ENCODE data around the gene LOXHD1.
A peak's percentile ranks its signal among the peaks of the same experiment; 100 is the strongest.

The LOXHD1 gene

DNA sequence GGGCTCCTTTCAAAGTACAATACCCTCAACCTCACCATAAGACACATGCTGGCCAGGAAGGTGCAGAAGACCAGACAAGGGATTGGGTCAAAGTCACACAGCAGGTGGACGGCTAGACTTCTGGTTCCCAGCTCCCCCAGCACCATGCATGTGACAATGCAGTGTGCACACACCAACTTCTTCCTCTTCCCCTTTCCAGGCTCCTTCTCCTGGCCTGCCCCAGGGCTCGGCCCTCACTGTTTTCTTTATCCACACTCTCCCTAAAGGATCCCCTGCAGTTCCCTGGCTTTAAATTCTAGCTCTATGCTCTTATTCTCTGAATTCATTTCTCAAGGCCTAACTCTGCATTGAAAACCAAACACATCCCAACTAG lies 82.3 kb downstream of the LOXHD1 start:
- no peak for DNase-seq (ENCODE audit: low read depth in 2 of 2)

DNA sequence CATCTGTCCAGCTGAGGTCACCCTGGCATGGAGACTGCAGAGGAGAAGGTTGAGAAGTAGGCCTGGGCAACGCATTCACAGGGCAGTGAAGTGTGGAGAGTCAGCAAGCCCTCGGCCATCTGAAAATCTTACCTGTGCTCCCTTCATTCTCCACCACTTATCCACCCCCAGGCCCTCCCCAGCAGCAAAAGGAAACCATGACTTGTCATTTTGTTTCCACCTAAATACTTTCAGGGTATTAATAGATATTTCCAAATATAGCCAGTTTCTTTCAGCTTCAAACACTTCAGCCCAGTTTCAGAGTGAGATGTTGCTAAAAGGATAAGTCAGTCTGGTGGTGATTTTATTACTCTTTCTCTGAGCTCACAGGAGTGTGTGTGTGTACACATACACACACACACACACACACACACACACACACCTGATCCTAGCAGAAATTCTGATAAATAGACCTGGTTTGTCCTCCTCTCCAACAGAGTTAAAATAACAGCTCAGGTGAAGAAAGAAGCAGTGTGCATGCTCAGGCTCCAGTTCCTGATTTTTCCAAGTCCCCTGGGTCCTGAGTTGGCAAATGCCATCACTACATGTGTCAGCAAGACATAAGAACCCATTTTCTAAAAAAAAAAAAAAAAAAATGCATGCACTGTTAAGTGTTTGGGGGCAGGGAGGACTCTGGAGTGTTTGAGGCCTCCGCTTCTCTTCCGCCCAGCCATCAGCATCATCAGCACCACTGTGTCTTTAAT lies 82.8 kb downstream of the LOXHD1 start:
- DNase-seq (ENCODE audit: low read depth in 2 of 2), result no peak

DNA sequence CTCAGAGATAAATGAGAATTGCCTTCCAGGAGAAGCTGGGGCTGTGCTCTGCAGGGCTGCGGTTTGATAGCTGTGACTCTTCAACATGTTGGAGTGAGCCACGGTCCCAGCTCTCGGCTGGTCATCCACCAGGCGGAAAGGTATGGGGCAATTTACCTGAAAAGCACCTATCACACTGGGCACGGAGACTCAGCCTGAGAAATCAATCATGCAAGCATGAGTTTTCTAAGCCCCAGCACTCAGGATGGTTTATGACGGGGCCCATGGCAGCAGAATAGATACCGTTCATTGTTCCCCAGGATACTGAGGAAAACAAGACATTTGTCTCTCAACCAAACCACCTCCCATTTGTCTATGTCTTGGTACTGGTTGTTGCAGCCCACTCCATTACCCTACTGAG lies 83.9 kb downstream of the LOXHD1 start:
- DNase-seq (ENCODE audit: low read depth in 2 of 2), result no peak

DNA sequence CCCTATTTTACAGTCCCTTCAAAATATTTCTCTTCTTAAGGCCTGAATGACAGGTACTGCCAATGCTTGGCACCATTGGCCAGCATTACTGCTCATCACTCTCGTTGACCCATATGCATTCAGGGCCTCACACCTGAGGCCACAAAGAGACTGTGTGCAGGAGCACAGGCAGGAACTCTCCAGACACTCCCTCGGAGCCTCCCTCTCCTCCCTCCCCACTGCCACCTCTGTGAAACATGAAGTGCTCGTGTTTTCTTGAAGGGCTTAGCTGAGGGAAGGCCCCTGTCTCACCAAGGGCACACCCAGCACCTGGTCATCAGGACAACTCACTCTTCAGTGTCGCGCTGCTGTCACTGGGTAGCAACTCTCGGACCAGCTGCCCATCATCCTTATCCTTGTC lies 85.3 kb downstream of the LOXHD1 start:
- DNase-seq (ENCODE audit: low read depth in 2 of 2), result no peak

DNA sequence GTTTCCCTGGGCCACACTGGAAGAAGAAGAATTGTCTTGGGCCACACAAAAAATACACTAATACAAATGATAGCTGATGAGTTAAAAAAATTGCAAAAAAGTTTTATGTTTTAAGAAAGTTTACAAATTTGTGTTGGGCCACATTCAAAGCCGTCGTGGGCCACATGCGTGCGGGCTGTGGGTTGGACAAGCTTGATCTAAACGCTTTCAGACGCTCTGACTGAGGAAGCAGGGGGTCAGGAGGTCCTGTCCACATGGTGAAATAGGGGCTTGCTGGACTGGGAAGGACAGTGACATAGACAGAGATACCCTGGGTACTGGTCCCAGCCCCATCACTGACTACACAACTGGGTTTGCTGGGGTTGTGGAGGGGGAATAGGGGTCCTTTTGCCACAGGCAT lies 86.4 kb downstream of the LOXHD1 start:
- no peak for DNase-seq (ENCODE audit: low read depth in 2 of 2)

DNA sequence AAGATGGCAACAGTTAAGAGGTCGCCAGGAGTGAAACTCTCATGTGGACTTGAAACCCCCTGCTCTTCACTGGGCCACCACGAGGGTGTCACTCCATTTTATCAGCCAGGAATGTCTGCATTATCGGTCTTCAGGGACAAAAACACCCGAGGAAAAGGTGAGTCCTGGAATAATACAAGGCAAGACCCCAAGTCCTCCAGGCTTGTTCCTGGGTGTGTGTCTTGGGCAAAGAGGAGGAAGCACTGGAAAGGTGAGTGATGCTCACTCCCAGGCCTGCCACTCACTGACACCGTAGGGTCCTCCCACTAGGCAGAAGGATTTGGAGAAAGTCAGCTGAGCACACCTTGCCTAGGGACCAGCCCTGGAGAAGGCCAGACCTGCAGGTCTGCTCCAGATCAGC lies 86.9 kb downstream of the LOXHD1 start:
- no peak for DNase-seq (ENCODE audit: low read depth in 2 of 2)

DNA sequence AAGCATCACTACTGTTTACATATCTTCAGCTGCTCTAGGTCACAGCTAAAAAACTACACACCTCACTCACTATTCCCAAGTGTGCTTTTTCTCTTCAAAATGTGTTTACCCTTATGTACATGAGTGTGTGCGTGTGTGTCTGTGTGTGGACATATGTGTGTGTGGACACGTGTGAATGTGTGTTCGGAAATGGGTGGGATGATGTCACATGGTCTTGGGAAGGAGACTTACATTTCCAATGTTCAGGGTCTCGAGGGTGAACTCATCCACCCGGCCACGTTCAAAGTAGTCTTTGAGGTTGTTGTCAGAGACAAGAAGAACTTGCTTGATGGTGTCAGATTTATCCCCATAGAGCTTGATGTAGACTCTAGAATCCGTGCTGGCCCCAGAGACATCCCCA lies 87.8 kb downstream of the LOXHD1 start:
- DNase-seq (ENCODE audit: low read depth in 2 of 2), result no peak

DNA sequence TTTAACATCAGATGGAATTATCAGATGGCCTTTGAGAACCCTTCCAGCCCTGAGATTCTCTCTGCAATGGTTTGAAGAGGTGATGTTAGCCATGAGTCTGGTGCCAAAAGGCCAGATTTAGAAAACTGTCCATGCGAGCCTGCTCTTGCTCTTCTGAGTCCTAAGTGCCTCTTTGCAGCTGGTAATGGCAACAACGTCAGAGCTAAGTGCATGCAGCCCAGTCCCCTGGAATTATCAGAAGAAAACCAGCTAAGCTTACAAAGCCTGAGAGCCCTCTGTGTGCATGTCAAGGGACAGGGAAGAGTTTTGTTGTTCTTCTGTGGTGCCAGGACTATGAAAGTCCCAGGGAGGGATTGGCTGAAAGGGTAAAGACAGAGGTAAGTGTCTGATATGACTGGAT lies 89.8 kb downstream of the LOXHD1 start:
- no peak for DNase-seq (ENCODE audit: low read depth in 2 of 2)

DNA sequence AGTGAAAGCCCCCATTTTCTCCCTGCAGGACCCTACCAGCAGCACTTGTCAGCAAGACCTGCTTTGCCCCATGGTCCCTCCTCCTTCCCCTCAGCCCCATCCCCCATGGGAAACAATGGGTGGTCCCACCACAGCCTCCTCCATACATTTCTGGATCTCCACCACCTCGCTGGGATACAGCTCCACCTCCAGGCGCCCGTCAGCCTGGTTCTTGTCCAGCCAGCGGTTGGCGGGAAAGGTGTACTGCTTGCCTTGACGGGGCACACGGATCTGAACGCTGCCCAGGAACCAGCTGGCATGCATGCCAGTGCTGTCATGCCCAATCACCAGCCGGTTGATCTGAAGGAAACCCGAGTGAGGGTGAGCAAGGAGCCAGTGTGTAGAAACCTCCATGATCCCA lies 90.9 kb downstream of the LOXHD1 start:
- DNase-seq (ENCODE audit: low read depth in 2 of 2), result no peak

DNA sequence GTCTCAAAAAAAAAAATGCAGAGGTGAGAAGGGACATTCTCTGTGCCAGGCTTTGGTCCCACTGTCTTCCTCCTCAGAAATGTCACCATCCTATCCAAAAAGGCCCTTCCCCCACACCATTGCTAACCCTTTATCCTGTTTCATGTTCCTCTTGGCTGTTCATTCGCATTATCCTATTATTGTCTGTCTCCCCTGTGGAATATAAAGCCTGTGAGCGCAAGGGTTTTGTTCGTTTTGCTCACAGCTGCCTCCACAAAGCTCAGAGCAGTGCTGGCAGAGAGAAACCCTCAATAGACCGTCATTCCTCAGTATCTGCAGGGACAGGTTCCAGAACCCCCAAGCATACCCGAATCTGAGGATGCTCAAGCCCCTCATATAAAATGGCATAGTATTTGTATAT lies 91.8 kb downstream of the LOXHD1 start:
- no peak for DNase-seq (ENCODE audit: low read depth in 2 of 2)

DNA sequence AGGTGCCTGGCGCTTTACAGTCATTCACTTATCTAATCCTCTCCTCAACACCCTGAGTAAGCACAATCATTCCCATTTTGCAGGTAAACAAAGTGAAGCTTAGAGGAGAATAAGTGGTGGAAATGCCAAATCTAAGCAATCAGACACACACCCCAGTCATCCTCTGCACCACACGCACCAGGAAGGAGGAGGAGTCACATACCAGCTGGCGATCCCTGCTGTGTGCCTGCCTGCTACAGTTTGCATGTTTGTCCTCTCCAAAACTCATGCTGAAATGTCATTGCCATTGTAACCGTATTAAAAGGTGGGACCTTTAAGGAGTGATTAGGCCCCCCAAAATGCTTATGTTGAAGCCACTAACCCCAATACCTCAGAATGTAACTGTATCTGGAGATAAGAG lies 93.7 kb downstream of the LOXHD1 start:
- no peak for DNase-seq (ENCODE audit: low read depth in 2 of 2)

DNA sequence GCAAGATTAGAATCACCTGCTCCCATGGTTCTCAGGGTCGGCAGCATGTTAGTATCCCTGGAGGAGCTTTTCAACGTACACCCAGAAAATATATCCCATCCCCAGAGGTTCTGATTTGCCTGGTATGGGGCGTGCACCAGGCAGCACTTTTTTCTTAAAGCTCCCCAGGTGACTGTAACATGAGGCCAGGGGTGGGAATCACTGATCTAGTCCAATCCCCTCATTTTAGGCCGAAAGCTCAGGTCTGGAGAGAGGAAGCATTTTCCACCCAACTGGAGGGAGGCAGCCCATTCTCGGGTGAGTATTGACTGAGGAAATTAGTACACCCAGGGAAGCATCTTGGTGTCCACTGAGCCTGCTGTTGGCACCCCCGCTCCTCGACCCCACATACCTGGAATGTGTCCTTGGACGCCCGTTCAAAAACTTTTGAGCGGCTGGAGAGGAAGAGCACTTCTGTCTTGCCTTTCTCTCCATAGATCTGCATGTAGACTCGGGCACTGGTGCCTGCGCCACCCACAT lies 94.3 kb downstream of the LOXHD1 start:
- DNase-seq (ENCODE audit: low read depth in 2 of 2), result no peak

DNA sequence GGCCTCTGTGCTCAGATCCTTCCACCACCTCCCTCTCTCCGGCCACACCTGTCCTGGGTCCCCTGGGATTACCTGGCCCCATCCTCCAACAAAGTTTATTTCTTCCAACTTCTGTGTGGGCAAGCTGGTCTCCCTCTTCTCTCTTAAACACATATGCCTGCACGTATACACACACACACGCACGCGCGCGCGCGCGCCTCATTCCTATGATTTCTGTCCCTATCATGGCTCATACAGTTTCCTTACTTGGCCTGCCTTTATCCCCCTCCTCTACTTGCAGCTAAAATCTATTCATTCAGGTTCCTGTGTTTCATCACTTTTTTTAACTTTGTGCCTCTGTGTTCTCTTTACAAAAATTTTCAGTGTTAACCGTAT lies 96.4 kb downstream of the LOXHD1 start:
- DNase-seq (ENCODE audit: low read depth in 2 of 2), result no peak

DNA sequence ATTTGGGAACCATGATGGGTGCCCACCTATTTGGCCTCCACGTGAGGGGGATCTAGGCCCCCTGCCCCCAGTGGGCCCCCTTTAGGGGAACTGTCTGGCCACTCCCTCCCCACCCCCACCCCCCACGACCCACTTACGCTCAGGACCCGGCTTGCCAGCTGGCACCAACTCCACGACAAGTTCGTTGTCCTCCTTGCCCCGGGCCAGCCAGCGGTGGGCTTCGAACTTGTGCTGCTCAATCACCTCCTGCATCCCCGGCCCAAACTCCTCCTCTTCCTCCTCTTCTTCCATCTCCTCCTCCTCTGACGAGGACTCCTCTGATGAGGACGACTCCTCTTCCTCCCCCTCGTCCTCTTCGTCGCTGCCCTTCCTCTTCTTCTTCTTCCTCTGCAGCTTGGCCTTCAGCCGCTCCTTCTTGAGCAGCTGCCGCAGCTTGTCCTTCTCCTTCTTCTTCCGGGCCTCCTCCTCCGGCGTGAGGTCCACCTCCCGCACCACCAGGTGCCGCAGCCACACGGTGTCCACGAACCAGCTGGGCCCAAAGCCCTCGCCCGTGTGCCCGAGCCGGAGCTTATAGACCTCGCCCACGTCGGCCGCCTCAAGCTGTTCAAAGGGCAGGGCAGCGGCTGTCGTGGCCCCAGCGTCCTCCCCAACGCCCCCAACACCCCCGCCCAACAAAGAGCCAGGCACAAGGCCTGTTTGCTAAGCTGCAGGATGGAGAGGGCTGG lies 96.9 kb downstream of the LOXHD1 start:
- DNase-seq (ENCODE audit: low read depth in 2 of 2), result no peak

DNA sequence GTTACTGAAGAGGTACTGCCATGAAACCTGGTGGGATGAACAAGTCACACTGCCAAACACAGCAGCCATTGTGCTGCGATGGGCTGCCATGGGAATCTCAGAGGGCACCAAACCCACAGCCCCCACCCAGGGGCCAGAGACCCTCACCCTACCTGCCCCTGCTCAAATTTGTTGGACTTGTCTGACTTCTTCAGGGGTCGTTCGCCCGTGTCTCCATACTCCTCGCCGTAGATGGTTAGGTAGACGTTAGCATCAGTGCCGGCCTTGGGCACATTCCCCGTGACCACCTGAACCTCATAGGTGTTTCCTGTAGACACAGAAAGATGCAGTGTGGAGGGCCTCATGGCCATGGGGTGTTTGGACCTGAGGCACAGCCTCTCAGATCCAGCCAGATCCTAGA lies 97.7 kb downstream of the LOXHD1 start:
- DNase-seq (ENCODE audit: low read depth in 2 of 2), result no peak

DNA sequence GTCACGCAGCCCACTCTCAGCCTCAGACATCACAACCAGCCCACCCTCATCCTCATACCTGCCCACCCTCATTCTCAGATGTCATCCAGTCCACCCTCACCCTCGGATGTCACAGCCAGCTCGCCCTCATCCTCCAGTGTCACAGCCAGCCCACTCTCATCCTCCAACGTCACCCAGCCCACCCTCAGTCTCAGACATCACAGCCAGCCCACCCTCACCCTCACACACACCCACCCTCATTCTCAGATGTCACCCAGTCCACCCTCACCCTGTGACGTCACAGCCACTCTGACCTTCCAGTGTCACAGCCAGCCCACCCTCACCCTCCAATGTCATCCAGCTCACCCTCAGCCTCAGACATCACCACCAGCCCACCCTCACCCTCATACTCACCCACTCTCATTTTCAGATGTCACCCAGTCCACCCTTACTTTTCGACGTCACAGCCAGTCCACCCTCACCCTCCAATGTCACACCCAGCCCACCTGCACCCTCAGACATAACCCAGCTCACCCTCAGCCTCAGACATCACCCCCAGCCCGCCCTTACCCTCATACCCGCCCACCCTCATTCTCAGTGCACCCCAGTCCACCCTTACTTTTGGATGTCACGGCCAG lies 100.3 kb downstream of the LOXHD1 start:
- no peak for DNase-seq (ENCODE audit: low read depth in 2 of 2)

DNA sequence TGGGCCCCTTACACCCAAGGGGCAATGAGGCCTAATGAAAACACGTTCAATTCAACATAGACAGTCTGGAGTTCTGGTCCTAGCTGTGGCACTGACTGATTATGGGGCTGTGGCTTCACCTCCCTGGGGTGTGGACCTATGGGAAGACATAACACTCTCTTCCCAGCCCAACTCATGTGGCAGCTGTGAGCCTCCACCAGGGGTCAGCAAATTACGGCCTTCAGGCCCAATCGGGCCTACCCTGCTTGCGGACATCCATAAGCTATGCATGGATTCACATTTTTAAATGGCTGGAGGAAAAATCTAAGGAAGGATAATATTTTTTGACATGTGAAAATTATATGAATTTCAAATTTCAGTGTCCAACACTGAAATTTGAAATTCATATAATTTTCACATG lies 101.3 kb downstream of the LOXHD1 start:
- DNase-seq (ENCODE audit: low read depth in 2 of 2), result peak in 1 of 2 donors; percentile 1

DNA sequence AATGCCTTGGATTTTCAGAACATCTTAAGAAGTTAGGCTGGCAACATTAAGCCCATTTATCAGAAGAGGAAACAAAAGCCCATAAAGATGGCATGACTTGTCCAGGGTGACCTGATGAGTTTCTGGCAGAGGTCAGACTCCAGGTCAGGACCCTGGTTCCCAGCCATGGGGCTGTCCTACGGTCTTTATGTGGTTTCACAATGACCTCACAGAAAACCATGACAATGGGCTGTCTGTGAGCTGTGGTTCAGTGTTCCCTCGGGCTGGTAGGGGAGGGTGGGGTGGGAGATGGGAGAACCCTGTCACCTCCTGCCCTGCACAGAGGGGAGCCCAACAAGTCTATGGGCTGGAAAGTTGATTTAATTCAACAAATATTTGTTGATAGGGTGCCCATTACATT lies 101.8 kb downstream of the LOXHD1 start:
- no peak for DNase-seq (ENCODE audit: low read depth in 2 of 2)

DNA sequence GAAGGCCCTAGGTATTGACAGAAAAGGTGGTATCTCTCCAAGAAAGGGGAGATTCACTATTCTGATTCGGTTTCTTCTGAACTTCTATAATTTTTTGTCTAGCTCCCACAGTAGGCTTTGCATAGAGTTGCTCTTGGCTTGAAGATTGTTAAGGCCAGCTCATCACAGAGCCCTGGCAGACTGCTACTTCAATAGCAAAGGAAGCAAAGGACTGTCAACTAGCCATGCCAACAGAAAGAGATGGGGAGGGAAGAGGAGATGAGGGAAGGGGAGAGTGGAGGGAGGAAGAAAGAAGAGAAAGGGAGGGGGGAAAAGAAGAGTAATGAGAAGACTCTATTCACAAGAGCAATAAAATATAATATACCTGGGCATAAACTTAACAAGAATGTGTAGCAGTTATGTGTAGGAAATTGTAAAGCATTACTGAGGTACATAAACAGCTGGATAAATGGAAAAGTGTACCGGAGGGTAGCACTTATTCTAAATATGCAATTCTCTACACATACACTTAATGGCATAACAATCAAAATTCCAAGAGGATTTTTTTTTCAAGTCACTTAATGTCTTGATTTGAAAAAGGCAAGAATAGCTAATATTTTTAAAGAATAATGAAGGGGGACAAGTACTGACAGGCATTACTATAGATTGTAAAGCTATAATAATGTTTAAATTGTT lies 102.5 kb downstream of the LOXHD1 start:
- DNase-seq (ENCODE audit: low read depth in 2 of 2), result no peak

DNA sequence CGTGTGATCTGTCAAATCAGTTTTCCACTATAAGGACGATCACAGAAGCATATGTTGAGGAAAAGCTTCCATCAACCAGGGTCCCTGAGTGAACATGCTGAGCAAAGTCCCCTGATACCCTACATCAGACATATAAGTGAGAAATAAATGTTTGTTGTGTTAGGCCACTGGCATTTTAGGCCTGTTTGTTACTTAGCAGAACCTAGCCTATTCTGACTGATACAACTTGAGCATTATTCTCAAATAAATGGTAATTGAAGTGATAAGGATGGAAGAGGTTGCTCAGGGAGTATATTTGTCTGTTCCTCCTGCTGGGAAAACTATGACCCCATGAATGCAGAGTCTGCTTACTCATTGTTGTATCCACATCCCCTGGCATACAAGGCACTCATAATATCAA lies 106.4 kb downstream of the LOXHD1 start:
- DNase-seq (ENCODE audit: low read depth in 2 of 2), result no peak

DNA sequence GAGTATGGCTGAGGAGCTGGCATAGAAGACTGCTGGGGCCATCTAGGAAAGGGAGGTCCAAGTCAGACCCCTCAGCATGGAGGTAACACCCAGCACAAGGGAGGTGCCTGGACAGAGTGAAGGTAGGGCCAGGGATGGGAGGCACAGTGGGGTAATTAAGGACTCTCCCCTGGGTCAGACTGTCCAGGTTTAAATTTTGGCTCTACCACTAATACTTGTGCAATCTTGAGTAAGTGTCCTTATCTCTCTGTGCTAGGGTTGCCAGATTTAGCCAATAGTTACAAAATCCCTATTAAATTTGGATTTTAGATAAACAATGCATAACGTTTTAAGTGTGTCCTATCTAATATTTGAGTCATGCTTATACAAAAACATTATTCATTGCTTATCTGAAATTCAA lies 109.5 kb downstream of the LOXHD1 start:
- DNase-seq (ENCODE audit: low read depth in 2 of 2), result no peak

DNA sequence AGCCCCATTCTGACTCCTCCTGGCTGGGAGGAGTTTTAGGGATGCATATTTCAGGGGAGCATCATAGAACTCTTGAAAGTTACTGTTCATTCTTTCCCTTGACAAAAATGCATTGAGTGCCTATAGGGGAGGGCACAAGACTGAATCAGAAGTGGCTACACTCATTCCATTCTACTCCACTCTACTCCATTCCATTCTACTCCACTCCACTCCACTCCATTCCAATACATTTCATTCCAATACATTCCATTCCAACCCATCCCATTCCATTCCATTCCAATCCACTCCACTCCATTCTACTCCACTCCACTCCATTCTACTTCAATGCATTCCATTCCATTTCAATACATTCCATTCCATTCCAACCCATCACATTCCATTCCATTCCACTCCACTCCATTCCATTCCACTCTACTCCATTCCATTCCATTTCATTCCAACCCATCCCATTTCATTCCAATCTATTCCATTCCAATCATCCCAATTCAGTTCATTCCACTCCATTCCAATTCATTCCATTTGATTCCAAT lies 110.8 kb downstream of the LOXHD1 start:
- no peak for DNase-seq (ENCODE audit: low read depth in 2 of 2)
